Measurements from ENCODE around the gene DOK4.
A peak's percentile ranks its signal among the peaks of the same experiment; 100 is the strongest.

DOK4 gene

GRCh38 chr16:57498031-57498430, 11.7 kb upstream of the DOK4 start:
- DNase-seq (ENCODE audit: low read depth) = no peak
- no peak overlapping the region for H3K4me3 ChIP-seq (ENCODE audit: low read length)
- no peak for TF ChIP-seq CTCF (conservative IDR thresholded peaks at IDR 0.05; ENCODE audit: low read length)

GRCh38 chr16:57497121-57497520, 10.8 kb upstream of the DOK4 start:
- H3K4me3 ChIP-seq (ENCODE audit: low read length) = no peak overlapping the region
- TF ChIP-seq CTCF (conservative IDR thresholded peaks at IDR 0.05; ENCODE audit: low read length) = no peak
- no peak for DNase-seq (ENCODE audit: low read depth)

GRCh38 chr16:57493767-57494166, 7.5 kb upstream of the DOK4 start:
- no peak for TF ChIP-seq CTCF (conservative IDR thresholded peaks at IDR 0.05; ENCODE audit: low read length)
- H3K4me3 ChIP-seq (ENCODE audit: low read length) = no peak overlapping the region
- no peak for DNase-seq (ENCODE audit: low read depth)

GRCh38 chr16:57489229-57489628, 2.9 kb upstream of the DOK4 start:
- DNase-seq (ENCODE audit: low read depth) = no peak
- H3K4me3 ChIP-seq (ENCODE audit: low read length) = no peak overlapping the region
- no peak for TF ChIP-seq CTCF (conservative IDR thresholded peaks at IDR 0.05; ENCODE audit: low read length)

DNA sequence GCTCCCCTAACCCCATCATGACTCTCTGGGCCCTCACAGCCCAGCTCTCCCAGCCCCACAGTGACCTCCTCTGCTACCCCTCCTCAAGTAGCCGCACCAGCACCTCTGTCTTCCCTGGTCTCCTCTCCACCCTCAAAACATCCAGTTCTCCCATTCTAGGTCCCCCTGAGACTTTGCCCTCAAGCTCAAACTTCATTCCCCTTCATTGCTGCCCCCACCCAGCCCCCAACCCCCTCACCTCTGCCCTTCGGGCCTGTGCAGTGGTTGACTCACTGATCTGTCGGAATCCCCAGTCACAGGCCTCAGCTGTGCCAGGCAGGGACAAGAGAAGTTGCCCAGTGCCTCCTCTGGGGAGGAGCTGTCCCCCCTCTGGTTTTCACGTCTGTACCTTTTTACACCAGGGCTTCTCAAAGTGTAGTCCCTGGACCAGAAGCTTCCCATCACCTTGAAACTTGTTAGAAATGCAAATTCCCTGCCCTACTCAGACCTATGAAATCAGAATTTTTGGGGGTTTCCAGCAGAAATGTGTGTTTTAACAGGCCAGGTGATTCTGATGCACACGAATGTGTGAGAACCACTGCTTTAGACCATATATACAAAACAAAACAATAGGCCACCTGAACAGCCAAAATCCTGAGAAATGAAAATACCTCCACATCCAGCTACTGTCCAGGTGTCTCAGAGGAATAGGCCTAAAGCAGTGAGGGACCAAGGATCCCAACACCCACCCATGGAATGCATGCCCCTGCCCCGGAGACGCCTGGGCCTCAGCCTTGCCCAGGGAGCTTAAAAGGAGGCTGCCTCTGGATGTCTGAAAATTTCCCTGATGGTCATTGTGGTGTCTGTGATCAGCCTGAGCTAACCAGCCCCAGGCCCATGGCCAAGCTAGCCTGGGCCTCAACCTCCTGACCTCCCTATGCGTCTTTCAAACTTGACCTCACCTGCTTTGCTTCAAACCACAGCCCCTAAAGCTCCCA, 853 bp upstream of the DOK4 start:
- H3K4me3 ChIP-seq (ENCODE audit: low read length) = peak overlapping the region; percentile 83
- TF ChIP-seq CTCF (conservative IDR thresholded peaks at IDR 0.05; ENCODE audit: low read length) = no peak

GRCh38 chr16:57485091-57485915, 990 bp downstream of the DOK4 start:
- no peak for TF ChIP-seq CTCF (conservative IDR thresholded peaks at IDR 0.05; ENCODE audit: low read length)
- DNase-seq (ENCODE audit: low read depth) = peak; percentile 15
- peak overlapping the region; percentile 83 for H3K4me3 ChIP-seq (ENCODE audit: low read length)

More for the DNA sequence above, 853 bp upstream of the DOK4 start:
- DNase-seq (ENCODE audit: low read depth) = no peak
